Measurements from ENCODE around the gene PITX3. TPM values are rescaled to one million over a fixed set of nuclear protein-coding genes. Genes with fewer than 3 reads are reported as not detected.

The PITX3 gene
- not detected in 2 replicates for total RNA-seq

GRCh38 chr10:102241444-102242117, at the start of gene PITX3:
PITX3 (minus strand) TSS chr10:102241512; CDS start chr10:102232080, 9,432 bp downstream.

GRCh38 chr10:102245082-102245931, 4.0 kb upstream of the PITX3 start, which contains the start of gene GBF1:
GBF1 (plus strand) TSS chr10:102245532; CDS start chr10:102258939, 13,407 bp downstream.

GRCh38 chr10:102225646-102226541, 15.4 kb downstream of the PITX3 start, which contains the start of gene ELOVL3:
ELOVL3 (plus strand) TSS chr10:102226299; CDS start chr10:102226549, 250 bp downstream.

Other genes starting within 250 kb of the PITX3 start
- 8.2 and 10.7 TPM in 2 replicates for gene ARMH3, start 185.3 kb downstream of the PITX3 start, total RNA-seq
- gene HPS6, start 176.2 kb downstream of the PITX3 start, total RNA-seq = 32.0 and 36.5 TPM in 2 replicates
- 19.3 and 21.8 TPM in 2 replicates for gene LDB1, start 121.1 kb downstream of the PITX3 start, total RNA-seq
- gene PPRC1, start 108.5 kb downstream of the PITX3 start, total RNA-seq = 12.7 and 15.2 TPM in 2 replicates
- 42.4 and 42.7 TPM in 2 replicates for gene NOLC1, start 89.1 kb downstream of the PITX3 start, total RNA-seq
- gene ELOVL3, start 15.2 kb downstream of the PITX3 start, total RNA-seq = not detected in 2 replicates
- gene GBF1, start 4.0 kb upstream of the PITX3 start, total RNA-seq = 51.6 and 52.5 TPM in 2 replicates
- gene NFKB2, start 154.2 kb upstream of the PITX3 start, total RNA-seq = 25.9 and 33.4 TPM in 2 replicates
- gene PSD, start 177.3 kb upstream of the PITX3 start, total RNA-seq = 9.2 and 14.1 TPM in 2 replicates
- gene FBXL15, start 179.3 kb upstream of the PITX3 start, total RNA-seq = 26.8 and 31.7 TPM in 2 replicates
- gene CUEDC2, start 191.1 kb upstream of the PITX3 start, total RNA-seq = 103 and 137 TPM in 2 replicates
- gene C10orf95, start 210.0 kb upstream of the PITX3 start, total RNA-seq = not detected in 2 replicates

All from myometrial cell (primary cell).